Erythroblast (primary cell): ENCODE results near the gene OR52E4.

Experiments
- GATA1 ChIP-seq: IDR thresholded peaks from 2 replicates; pipeline ENCODE4 v1.6.1; 2011; ENCODE audit warnings: low read depth, mild to moderate bottlenecking, control low read depth, low read length, moderate library complexity
- POLR2A ChIP-seq: IDR thresholded peaks from 2 replicates; pipeline ENCODE4 v1.6.1; 2011; ENCODE audit warnings: mild to moderate bottlenecking, low read length

DNA sequence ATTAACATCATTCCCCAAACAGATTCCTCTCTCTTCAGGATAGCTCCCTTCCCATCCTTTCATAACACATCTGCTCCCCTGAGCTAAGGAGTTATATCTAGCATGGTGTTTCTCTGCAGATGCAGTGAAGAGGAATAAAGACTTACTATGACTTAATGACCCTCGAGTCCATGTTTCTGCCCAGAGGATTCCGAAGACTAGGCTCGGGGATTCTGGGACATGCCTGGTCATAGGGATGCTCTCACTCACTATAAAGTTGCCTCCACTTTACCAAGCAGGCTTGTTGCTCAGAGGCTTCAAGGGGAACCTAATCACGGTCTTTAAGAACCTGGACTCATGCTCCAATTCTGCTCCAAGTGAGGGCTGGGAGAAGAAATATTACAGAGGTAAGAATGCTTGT, at the start of gene OR52E4:
- TF ChIP-seq POLR2A (no peak), GATA1 (no peak)
